ENCODE results near the gene USP13. TPM values are rescaled to one million over a fixed set of nuclear protein-coding genes. Genes with fewer than 3 reads are reported as not detected.

USP13 gene
- total and polyA plus RNA-seq, 2 of the 13 experiments (the other 11 are each of a cell fraction or from before 2014, with no cell fraction given) = 15.9 to 36.7 TPM

DNA sequence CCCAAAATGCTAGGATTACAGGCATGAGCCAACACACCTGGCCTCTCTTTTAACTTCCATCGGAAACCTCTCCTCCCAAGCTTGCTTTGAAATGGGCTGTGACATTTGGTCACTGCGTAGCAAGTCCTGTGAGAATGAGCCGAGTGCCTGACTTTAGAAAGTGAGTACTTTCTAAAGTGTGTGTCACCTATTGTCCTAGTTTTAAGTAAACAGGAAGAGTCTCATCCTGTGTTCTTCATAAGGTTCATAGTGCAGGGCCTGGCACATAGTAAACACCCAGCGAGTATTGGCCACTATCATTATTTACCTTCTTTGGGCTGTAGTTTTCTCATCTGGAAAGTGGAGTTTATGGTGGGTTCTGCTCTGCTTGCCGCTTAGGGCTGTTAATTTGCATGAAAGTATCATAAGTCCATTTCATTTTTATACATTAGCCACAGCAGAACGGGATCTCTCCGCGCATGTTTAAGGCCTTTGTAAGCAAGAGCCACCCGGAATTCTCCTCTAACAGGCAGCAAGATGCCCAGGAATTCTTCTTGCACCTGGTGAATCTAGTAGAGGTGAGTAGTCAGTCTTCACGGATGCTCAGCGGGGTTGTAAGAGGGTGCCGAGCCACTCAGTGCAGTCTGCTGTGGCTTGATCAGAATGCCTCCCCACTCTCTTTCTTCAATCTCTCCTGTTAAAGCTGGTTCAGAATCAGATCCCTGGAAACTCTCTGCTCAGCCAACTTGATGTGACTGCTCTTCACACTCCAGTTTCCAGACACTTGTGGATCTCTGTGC lies 87.2 kb downstream of the USP13 start (continued):
- TF ChIP-seq, protein P1, sequence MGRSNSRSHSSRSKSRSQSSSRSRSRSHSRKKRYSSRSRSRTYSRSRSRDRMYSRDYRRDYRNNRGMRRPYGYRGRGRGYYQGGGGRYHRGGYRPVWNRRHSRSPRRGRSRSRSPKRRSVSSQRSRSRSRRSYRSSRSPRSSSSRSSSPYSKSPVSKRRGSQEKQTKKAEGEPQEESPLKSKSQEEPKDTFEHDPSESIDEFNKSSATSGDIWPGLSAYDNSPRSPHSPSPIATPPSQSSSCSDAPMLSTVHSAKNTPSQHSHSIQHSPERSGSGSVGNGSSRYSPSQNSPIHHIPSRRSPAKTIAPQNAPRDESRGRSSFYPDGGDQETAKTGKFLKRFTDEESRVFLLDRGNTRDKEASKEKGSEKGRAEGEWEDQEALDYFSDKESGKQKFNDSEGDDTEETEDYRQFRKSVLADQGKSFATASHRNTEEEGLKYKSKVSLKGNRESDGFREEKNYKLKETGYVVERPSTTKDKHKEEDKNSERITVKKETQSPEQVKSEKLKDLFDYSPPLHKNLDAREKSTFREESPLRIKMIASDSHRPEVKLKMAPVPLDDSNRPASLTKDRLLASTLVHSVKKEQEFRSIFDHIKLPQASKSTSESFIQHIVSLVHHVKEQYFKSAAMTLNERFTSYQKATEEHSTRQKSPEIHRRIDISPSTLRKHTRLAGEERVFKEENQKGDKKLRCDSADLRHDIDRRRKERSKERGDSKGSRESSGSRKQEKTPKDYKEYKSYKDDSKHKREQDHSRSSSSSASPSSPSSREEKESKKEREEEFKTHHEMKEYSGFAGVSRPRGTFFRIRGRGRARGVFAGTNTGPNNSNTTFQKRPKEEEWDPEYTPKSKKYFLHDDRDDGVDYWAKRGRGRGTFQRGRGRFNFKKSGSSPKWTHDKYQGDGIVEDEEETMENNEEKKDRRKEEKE (IDR thresholded peaks at IDR 0.05) = no peak
- TF ChIP-seq CEBPB (IDR thresholded peaks at IDR 0.05; ENCODE audit: borderline replicate concordance, low read depth, low read length) (no peak), ZNF17 (CRISPR knock-in tag; IDR thresholded peaks at IDR 0.05) (no peak), ZNF614 (CRISPR knock-in tag; IDR thresholded peaks at IDR 0.05; ENCODE audit: borderline replicate concordance) (peak; percentile 76), ZNF629 (CRISPR knock-in tag; conservative IDR thresholded peaks at IDR 0.05) (no peak; the same call in 1 of the 2 replicates), ZNF589 (CRISPR knock-in tag; conservative IDR thresholded peaks at IDR 0.05) (no peak), ZKSCAN1 (IDR thresholded peaks at IDR 0.05; ENCODE audit: low read length) (no peak), FOSL2 (CRISPR knock-in tag; IDR thresholded peaks at IDR 0.05) (peak; percentile 91), ATF5 (CRISPR knock-in tag; IDR thresholded peaks at IDR 0.05; ENCODE audit: low read depth) (no peak), CC2D1A (CRISPR knock-in tag; IDR thresholded peaks at IDR 0.05) (no peak), MTF1 (CRISPR knock-in tag; IDR thresholded peaks at IDR 0.05) (no peak), ZNF788 (CRISPR knock-in tag; IDR thresholded peaks at IDR 0.05; ENCODE audit: borderline replicate concordance) (0 out of 2 replicates have a peak, but pooled peaks have one; percentile 55), ZFP82 (CRISPR knock-in tag; IDR thresholded peaks at IDR 0.05; ENCODE audit: borderline replicate concordance) (no peak), RFX5 (IDR thresholded peaks at IDR 0.05; ENCODE audit: low read depth, low read length) (no peak), KLF16 (CRISPR knock-in tag; IDR thresholded peaks at IDR 0.05) (no peak)
- TF ChIP-seq, protein P2, sequence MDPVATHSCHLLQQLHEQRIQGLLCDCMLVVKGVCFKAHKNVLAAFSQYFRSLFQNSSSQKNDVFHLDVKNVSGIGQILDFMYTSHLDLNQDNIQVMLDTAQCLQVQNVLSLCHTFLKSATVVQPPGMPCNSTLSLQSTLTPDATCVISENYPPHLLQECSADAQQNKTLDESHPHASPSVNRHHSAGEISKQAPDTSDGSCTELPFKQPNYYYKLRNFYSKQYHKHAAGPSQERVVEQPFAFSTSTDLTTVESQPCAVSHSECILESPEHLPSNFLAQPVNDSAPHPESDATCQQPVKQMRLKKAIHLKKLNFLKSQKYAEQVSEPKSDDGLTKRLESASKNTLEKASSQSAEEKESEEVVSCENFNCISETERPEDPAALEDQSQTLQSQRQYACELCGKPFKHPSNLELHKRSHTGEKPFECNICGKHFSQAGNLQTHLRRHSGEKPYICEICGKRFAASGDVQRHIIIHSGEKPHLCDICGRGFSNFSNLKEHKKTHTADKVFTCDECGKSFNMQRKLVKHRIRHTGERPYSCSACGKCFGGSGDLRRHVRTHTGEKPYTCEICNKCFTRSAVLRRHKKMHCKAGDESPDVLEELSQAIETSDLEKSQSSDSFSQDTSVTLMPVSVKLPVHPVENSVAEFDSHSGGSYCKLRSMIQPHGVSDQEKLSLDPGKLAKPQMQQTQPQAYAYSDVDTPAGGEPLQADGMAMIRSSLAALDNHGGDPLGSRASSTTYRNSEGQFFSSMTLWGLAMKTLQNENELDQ (CRISPR knock-in tag; IDR thresholded peaks at IDR 0.05; ENCODE audit: borderline replicate concordance) = no peak
- TF ChIP-seq, protein P3, sequence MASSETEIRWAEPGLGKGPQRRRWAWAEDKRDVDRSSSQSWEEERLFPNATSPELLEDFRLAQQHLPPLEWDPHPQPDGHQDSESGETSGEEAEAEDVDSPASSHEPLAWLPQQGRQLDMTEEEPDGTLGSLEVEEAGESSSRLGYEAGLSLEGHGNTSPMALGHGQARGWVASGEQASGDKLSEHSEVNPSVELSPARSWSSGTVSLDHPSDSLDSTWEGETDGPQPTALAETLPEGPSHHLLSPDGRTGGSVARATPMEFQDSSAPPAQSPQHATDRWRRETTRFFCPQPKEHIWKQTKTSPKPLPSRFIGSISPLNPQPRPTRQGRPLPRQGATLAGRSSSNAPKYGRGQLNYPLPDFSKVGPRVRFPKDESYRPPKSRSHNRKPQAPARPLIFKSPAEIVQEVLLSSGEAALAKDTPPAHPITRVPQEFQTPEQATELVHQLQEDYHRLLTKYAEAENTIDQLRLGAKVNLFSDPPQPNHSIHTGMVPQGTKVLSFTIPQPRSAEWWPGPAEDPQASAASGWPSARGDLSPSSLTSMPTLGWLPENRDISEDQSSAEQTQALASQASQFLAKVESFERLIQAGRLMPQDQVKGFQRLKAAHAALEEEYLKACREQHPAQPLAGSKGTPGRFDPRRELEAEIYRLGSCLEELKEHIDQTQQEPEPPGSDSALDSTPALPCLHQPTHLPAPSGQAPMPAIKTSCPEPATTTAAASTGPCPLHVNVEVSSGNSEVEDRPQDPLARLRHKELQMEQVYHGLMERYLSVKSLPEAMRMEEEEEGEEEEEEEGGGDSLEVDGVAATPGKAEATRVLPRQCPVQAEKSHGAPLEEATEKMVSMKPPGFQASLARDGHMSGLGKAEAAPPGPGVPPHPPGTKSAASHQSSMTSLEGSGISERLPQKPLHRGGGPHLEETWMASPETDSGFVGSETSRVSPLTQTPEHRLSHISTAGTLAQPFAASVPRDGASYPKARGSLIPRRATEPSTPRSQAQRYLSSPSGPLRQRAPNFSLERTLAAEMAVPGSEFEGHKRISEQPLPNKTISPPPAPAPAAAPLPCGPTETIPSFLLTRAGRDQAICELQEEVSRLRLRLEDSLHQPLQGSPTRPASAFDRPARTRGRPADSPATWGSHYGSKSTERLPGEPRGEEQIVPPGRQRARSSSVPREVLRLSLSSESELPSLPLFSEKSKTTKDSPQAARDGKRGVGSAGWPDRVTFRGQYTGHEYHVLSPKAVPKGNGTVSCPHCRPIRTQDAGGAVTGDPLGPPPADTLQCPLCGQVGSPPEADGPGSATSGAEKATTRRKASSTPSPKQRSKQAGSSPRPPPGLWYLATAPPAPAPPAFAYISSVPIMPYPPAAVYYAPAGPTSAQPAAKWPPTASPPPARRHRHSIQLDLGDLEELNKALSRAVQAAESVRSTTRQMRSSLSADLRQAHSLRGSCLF (CRISPR knock-in tag; IDR thresholded peaks at IDR 0.05; ENCODE audit: borderline replicate concordance) = no peak

Data from HepG2 (cell line).